ENCODE data around the gene TMEM131. TPM values are rescaled to one million over a fixed set of nuclear protein-coding genes. Genes with fewer than 3 reads are reported as not detected.
A peak's percentile ranks its signal among the peaks of the same experiment; 100 is the strongest.

TMEM131 gene
- total and polyA plus RNA-seq, 2 of the 8 experiments (the other 6 are each of a cell fraction or from before 2014, with no cell fraction given) = 9.7 to 22.9 TPM

DNA sequence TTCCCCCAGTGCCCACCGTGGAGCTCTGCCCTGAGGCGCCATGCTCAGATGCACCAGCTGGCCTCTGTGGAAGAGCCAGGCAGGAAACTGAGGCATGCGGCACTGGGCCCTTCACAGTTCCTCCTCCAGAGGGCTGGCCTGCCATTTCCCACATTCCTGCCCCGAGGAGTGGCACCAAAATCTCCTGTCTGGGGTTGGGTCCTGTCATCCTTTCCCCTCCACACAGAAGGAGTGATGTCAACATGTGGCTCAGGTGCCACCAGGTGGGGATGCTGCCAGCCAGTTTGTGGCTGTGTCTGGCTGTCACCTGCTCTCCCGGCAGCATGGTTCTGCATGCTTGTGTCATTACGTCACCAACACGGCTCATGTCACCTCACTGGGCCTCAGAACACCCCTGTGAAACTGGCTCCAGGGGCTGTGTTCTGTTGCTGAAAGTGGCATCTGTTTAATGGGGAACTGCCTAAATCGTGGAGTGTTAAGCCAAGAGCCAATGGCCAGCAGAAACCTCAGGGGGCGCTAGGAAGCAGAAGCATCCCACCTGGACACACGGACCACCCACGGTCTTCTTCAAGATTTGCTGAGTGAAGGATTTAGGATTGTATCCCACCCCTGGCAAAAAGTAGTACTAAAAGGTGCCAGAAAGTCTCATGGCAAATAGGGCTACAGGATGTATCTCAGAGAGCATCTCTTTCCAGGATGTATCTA lies 231.0 kb downstream of the TMEM131 start:
- H2AFZ ChIP-seq (ENCODE audit: low read length) = no peak overlapping the region
- DNase-seq (ENCODE audit: low read depth in 1 of 2, low spot score in 2 of 2) (no peak), FAIRE-seq (no peak)
- ChIA-PET CTCF (ENCODE audit: partially characterized antibody) (interaction anchor here (0.6 to 5.9 kb wide), 5 partner anchors 12 to 504 kb away, joined by 3 to 60 read pairs (median 3); no protein-coding TSS in a partner anchor), POLR2A (ENCODE audit: partially characterized antibody) (no interaction called here)
- H2BK120ac ChIP-seq (replicated peaks; ENCODE audit: low read depth, low read length) = no peak overlapping the region
- 87% methylated on average over 11 of the region's 11 CpGs; no CpG with 5 or more reads in 1 of the 2 experiments for WGBS, 2 experiments (ENCODE audit: extremely low coverage in 1 of 2, insufficient coverage in 1 of 2, insufficient read length in 1 of 2, insufficient replicate concordance in 2 of 2, low coverage in 1 of 2, low lambda C conversion rate in 2 of 2, missing lambda C conversion rate in 1 of 2)
- H3K18ac ChIP-seq (ENCODE audit: extremely low read depth, low read length) = no peak overlapping the region
- no peak overlapping the region for H4K91ac ChIP-seq (replicated peaks; ENCODE audit: insufficient read length, low read length)
- no peaks in the 10 kb centered on the region for H3K23me2 ChIP-seq (ENCODE audit: low read depth, low read length)
- no peak overlapping the region for H3K27ac ChIP-seq (ENCODE audit: low read depth, low read length)
- peaks cover 0 to 5% (median 0%) of the 10 kb centered on the region in 4 experiments; a peak in 2 of 7 replicates for H3K4me1 ChIP-seq (replicated peaks in 1 of 4; ENCODE audit: control insufficient read depth in 3 of 4, insufficient read depth in 4 of 4, low read length in 3 of 4)
- no peak overlapping the region for H3K4me3 ChIP-seq (ENCODE audit: extremely low read depth in 1 of 4, insufficient read depth in 2 of 4, low read depth in 3 of 4, low read length in 4 of 4)
- H4K8ac ChIP-seq (ENCODE audit: extremely low read depth, insufficient read depth, low read length) = no peak overlapping the region
- H3K4me2 ChIP-seq (ENCODE audit: insufficient read depth in 1 of 2, low read depth in 2 of 2, low read length in 2 of 2) = no peak overlapping the region
- H2BK5ac ChIP-seq (ENCODE audit: low read depth, low read length) = no peak overlapping the region
- no peaks in the 10 kb centered on the region for H3K79me2 ChIP-seq (ENCODE audit: control insufficient read depth in 1 of 2, insufficient read depth in 2 of 2, low read length in 2 of 2)
- H2BK12ac ChIP-seq (ENCODE audit: low read depth, low read length) = no peak overlapping the region
- TF ChIP-seq, protein P1, sequence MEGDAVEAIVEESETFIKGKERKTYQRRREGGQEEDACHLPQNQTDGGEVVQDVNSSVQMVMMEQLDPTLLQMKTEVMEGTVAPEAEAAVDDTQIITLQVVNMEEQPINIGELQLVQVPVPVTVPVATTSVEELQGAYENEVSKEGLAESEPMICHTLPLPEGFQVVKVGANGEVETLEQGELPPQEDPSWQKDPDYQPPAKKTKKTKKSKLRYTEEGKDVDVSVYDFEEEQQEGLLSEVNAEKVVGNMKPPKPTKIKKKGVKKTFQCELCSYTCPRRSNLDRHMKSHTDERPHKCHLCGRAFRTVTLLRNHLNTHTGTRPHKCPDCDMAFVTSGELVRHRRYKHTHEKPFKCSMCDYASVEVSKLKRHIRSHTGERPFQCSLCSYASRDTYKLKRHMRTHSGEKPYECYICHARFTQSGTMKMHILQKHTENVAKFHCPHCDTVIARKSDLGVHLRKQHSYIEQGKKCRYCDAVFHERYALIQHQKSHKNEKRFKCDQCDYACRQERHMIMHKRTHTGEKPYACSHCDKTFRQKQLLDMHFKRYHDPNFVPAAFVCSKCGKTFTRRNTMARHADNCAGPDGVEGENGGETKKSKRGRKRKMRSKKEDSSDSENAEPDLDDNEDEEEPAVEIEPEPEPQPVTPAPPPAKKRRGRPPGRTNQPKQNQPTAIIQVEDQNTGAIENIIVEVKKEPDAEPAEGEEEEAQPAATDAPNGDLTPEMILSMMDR (IDR thresholded peaks at IDR 0.05; ENCODE audit: control extremely low read depth in 1 of 3, insufficient read depth in 1 of 3, low read depth in 1 of 3, low read length in 3 of 3) = peak in 2 of 3 experiments; percentile 25 to 52; a peak in 2 of 4 replicates
- no peak for TF ChIP-seq CBX8 (IDR thresholded peaks at IDR 0.05; ENCODE audit: borderline replicate concordance, low read depth, low read length)
- H2AK5ac ChIP-seq (ENCODE audit: low read depth, low read length) = no peak overlapping the region
- no peak overlapping the region for H3K14ac ChIP-seq (ENCODE audit: insufficient read length)
- H3K56ac ChIP-seq (replicated peaks; ENCODE audit: insufficient read length, low read depth, low read length) = no peak overlapping the region
- H3K79me1 ChIP-seq (ENCODE audit: low read depth, low read length) = no peaks in the 10 kb centered on the region; the same call in 1 of the 2 replicates
- no peak overlapping the region for H2BK15ac ChIP-seq (ENCODE audit: low read length)
- no peak overlapping the region for H3K23ac ChIP-seq (ENCODE audit: insufficient read length)
- H3K9ac ChIP-seq (replicated peaks in 1 of 4; ENCODE audit: extremely low read depth in 1 of 4, low read depth in 3 of 4, low read length in 3 of 4) = no peak overlapping the region
- no peak overlapping the region for H3K4ac ChIP-seq (replicated peaks; ENCODE audit: insufficient read length, low read depth, low read length)
- H2BK20ac ChIP-seq (ENCODE audit: low read length) = no peak overlapping the region
- H3K9me3 ChIP-seq (ENCODE audit: insufficient read depth in 2 of 2, low read depth in 1 of 2, low read length in 1 of 2) = no peaks in the 10 kb centered on the region
- no peak overlapping the region for H4K5ac ChIP-seq (ENCODE audit: insufficient read length, low read depth, low read length)
- peaks cover 0 to 17% (median 1%) of the 10 kb centered on the region in 4 experiments; a peak in 4 of 8 replicates for H3K36me3 ChIP-seq (ENCODE audit: control insufficient read depth in 2 of 4, insufficient read depth in 4 of 4, low read length in 3 of 4)
- no peaks in the 10 kb centered on the region for H3K27me3 ChIP-seq (replicated peaks in 1 of 4; ENCODE audit: control insufficient read depth in 3 of 4, extremely low read depth in 1 of 4, insufficient read depth in 3 of 4, low read length in 3 of 4)
- peaks cover 0 to 2% of the 10 kb centered on the region in 2 experiments for H4K20me1 ChIP-seq (replicated peaks in 1 of 2; ENCODE audit: control insufficient read depth in 1 of 2, insufficient read depth in 2 of 2, low read length in 2 of 2)

Data from H1 (cell line).